Liver (tissue), 3 donors: Measurements from ENCODE around the gene MGAT1.

Experiments
- ATF3 ChIP-seq: IDR thresholded peaks from 2 replicates; pipeline ENCODE4 v1.6.1; 2016; ENCODE audit warnings: antibody characterized with exemption
- CTCF ChIP-seq: fragments of 150-350 bp; IDR thresholded peaks from 2 replicates; pipeline ENCODE4 v1.5.1; 2017; ENCODE audit warnings: improper control_type of control experiment, low read depth, low read length; ENCODE audit not compliant: missing input control
- FOXA1 ChIP-seq: IDR thresholded peaks from 2 replicates; pipeline ENCODE4 v1.6.1; 2016; ENCODE audit warnings: antibody characterized with exemption
- GABPA ChIP-seq, 2 donors: IDR thresholded peaks in 1 of 2; conservative IDR thresholded peaks in 1 of 2; 2 replicates each; pipeline ENCODE4 v1.6.1; 2016; ENCODE audit warnings: antibody characterized with exemption in 2 of 2, mild to moderate bottlenecking in 1 of 2, moderate library complexity in 1 of 2
- HNF4A ChIP-seq, 2 donors: conservative IDR thresholded peaks; 2 replicates each; pipeline ENCODE4 v1.6.1; 2016; ENCODE audit warnings: antibody characterized with exemption in 2 of 2, mild to moderate bottlenecking in 2 of 2
- HNF4G ChIP-seq: IDR thresholded peaks from 2 replicates; pipeline ENCODE4 v1.6.1; 2016; ENCODE audit warnings: antibody characterized with exemption
- MAX ChIP-seq: IDR thresholded peaks from 2 replicates; pipeline ENCODE4 v1.6.1; 2016; ENCODE audit warnings: antibody characterized with exemption
- NR2F2 ChIP-seq: IDR thresholded peaks from 2 replicates; pipeline ENCODE4 v1.6.1; 2016; ENCODE audit warnings: antibody characterized with exemption
- RAD21 ChIP-seq, 2 donors: IDR thresholded peaks; 2 replicates each; pipeline ENCODE4 v1.6.1; 2016; ENCODE audit warnings: antibody characterized with exemption in 2 of 2, mild to moderate bottlenecking in 2 of 2
- REST ChIP-seq: IDR thresholded peaks from 2 replicates; pipeline ENCODE4 v1.6.1; 2016; ENCODE audit warnings: antibody characterized with exemption, mild to moderate bottlenecking
- TAF1 ChIP-seq: conservative IDR thresholded peaks from 2 replicates; pipeline ENCODE4 v1.6.1; 2016; ENCODE audit warnings: antibody characterized with exemption, mild to moderate bottlenecking
- YY1 ChIP-seq: IDR thresholded peaks from 2 replicates; pipeline ENCODE4 v1.6.1; 2016; ENCODE audit warnings: antibody characterized with exemption, mild to moderate bottlenecking
- ZBTB33 ChIP-seq: IDR thresholded peaks from 2 replicates; pipeline ENCODE4 v1.6.1; 2016; ENCODE audit warnings: antibody characterized with exemption
- donor health status: healthy.
- donor health status: healthy.

GRCh38 chr5:180799902-180800801 lies 2.5 kb downstream of the MGAT1 start:
- TF ChIP-seq HNF4A (conservative IDR thresholded peaks at IDR 0.05), result no peak
- no peak for TF ChIP-seq CTCF
- no peak for TF ChIP-seq RAD21 (IDR thresholded peaks at IDR 0.05)
- TF ChIP-seq REST, result no peak
- no peak for TF ChIP-seq GABPA (IDR thresholded peaks at IDR 0.05 in 1 of 2, conservative IDR thresholded peaks at IDR 0.05 in 1 of 2)
- TF ChIP-seq NR2F2, result no peak
- no peak for TF ChIP-seq YY1
- no peak for TF ChIP-seq MAX
- no peak for TF ChIP-seq FOXA1
- no peak for TF ChIP-seq HNF4G
- TF ChIP-seq TAF1, result no peak
- no peak for TF ChIP-seq ATF3
- no peak for TF ChIP-seq ZBTB33
